ENCODE data around the gene UPP1.

The UPP1 gene

DNA sequence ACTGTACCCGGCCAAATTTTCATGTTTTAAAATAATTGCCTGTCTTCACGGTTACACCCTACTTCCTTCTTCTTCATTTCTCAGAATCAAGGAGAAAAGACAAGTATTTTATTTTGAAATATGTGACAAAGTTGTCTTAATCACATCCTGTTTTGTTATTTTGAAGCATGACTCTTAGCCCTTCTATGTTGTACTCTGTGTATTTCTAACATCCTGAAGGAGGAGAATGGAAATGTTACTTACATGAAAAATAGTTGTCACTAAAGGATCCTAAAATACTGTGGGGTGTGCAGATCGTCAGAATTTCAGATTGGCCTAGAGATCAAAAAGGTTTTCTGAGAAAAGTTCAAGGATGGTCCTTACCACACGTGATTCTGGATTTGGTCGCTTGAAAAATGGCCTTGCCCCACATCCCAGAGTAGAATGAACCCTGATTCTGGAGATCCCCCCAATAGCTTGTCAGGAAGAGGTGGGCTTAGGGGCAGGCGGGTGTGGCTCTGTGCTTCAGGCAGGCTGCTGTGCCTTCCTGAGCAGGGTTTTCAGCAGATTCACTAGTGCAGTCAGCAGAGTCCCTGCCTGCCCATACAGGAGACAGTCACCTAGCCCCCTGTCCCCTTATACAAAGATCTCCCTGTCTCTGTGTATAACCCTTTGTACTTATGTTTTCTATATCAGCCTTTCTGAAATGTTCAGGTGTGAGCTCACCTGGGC lies 8.6 kb downstream of the UPP1 start:
- H3K9me3 Mint-ChIP-seq: no peaks in the 10 kb centered on the region
- no peak for DNase-seq
- no peaks in the 10 kb centered on the region for H3K27me3 Mint-ChIP-seq
- H3K36me3 Mint-ChIP-seq (ENCODE audit: low read depth): peaks cover 94% of the 10 kb centered on the region
- H3K4me1 Mint-ChIP-seq (ENCODE audit: low read depth): peaks cover 74% of the 10 kb centered on the region
- peak overlapping the region; percentile 92 for H3K27ac Mint-ChIP-seq
- peak overlapping the region; percentile 58 for H3K4me3 Mint-ChIP-seq

DNA sequence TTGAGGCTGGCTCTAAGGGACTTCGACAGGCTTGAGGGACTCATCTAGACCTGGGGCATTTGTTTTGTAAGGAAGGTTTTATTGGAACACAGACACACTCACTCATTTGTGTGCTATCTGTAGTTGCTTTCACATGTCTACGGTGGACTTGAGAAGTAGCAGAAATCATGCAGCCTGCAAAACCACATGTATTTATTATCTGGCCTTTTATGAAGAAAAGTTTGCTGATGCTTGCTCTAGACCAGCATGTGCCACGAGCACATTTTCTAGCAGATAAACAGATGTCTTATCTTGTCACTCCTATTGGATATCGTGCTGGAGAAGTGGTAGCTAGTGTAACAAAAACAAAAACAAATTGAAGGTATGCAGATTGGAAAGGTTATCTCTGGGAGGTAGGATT lies 9.8 kb downstream of the UPP1 start:
- H3K27me3 Mint-ChIP-seq: no peaks in the 10 kb centered on the region
- no peak overlapping the region for H3K4me3 Mint-ChIP-seq
- peak overlapping the region; percentile 92 for H3K27ac Mint-ChIP-seq
- H3K4me1 Mint-ChIP-seq (ENCODE audit: low read depth): peaks cover 65% of the 10 kb centered on the region
- no peak for DNase-seq
- H3K36me3 Mint-ChIP-seq (ENCODE audit: low read depth): peaks cover 92% of the 10 kb centered on the region
- H3K9me3 Mint-ChIP-seq: no peaks in the 10 kb centered on the region

DNA sequence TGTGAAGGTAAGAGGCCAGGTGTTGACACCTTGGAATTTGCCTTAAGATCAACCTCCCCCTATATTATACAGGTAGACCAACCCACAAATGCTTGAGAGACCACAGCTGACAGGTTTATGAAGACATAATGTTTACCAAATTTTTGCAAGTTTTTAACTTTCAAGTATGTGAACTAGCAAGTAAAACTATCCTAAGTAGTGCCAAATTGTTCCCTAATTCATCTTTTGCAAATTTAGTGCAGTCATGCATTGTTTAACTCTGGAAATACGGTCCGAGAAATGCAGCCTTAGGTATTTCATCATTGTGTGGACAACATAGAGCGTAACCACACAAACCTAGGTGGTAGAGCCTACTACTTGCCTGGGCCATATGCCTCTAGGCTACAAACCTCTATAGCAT lies 10.7 kb downstream of the UPP1 start:
- Mint-ChIP-seq H3K27ac (peak overlapping the region; percentile 92), H3K27me3 (no peaks in the 10 kb centered on the region), H3K4me1 (ENCODE audit: low read depth) (peaks cover 57% of the 10 kb centered on the region), H3K36me3 (ENCODE audit: low read depth) (peaks cover 92% of the 10 kb centered on the region), H3K4me3 (no peak overlapping the region), H3K9me3 (no peaks in the 10 kb centered on the region)
- DNase-seq: no peak

DNA sequence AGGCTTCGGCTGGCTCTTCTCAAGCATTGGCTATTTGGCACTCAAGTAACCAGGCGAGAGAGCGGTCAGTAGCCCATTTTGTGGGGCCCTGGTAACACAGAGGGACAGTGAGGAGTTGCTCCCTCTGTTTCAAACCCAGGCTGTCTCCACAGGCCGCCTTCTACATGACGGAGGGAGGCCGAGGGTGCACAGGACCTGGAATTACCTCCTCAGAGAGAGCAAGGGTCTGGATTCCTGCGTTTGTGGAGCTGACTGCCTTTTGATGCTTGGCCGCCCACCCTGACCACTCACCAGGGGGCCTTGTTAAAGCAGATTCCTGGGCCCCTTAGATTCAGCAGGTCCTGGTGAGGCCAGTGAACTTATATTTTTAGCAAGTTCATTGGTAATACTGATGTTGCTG lies 12.3 kb downstream of the UPP1 start:
- H3K27ac Mint-ChIP-seq: peak overlapping the region; percentile 35
- H3K9me3 Mint-ChIP-seq: no peaks in the 10 kb centered on the region
- DNase-seq: no peak
- H3K4me3 Mint-ChIP-seq: no peak overlapping the region
- H3K4me1 Mint-ChIP-seq (ENCODE audit: low read depth): peaks cover 42% of the 10 kb centered on the region
- H3K36me3 Mint-ChIP-seq (ENCODE audit: low read depth): peaks cover 92% of the 10 kb centered on the region
- no peaks in the 10 kb centered on the region for H3K27me3 Mint-ChIP-seq

DNA sequence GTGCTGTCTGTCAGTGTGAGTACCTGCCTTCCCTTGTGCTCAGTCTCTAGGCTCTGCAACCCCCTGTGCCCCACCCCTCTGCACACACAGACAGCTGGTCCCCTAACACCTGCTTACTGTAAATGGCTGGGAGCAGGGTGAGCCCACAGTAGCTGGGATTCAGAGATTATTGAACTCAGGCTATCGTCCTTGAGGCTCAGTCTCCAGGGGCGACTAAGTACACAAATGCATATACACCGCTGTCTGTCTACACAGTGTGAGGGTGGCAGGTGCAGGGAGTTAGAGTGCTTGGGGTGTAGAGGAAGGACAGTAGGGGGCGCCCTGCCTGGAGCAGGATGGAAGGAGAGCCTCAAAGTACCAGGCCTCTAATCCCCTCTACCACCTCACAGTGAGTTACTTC lies 12.9 kb downstream of the UPP1 start:
- Mint-ChIP-seq H3K36me3 (ENCODE audit: low read depth) (peaks cover 92% of the 10 kb centered on the region), H3K27ac (peak overlapping the region; percentile 35), H3K4me3 (no peak overlapping the region), H3K27me3 (no peaks in the 10 kb centered on the region), H3K4me1 (ENCODE audit: low read depth) (peaks cover 36% of the 10 kb centered on the region), H3K9me3 (no peaks in the 10 kb centered on the region)
- no peak for DNase-seq

DNA sequence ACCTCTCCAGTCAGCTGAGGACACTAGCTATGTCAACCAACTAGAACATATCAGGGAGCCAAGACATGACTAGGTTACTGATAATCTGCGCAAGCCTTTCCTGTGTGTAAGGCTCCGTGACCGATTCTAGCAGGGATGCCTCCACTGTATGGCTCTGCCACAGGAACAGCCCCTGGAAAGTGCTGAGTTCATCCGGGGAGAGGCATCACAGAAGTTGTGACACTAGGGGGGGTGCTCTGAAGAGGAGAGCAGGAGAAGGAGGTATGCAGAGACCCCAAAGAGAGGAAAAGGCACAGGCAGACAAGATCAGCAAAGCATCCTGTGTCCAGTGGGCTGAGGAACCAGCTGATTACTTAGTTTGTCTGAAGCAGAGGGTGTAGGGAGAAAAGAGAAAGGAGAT lies 13.5 kb downstream of the UPP1 start:
- H3K36me3 Mint-ChIP-seq (ENCODE audit: low read depth): peaks cover 93% of the 10 kb centered on the region
- H3K4me1 Mint-ChIP-seq (ENCODE audit: low read depth): peaks cover 32% of the 10 kb centered on the region
- no peaks in the 10 kb centered on the region for H3K27me3 Mint-ChIP-seq
- no peak for DNase-seq
- H3K27ac Mint-ChIP-seq: peak overlapping the region; percentile 35
- H3K9me3 Mint-ChIP-seq: no peaks in the 10 kb centered on the region
- H3K4me3 Mint-ChIP-seq: no peak overlapping the region

DNA sequence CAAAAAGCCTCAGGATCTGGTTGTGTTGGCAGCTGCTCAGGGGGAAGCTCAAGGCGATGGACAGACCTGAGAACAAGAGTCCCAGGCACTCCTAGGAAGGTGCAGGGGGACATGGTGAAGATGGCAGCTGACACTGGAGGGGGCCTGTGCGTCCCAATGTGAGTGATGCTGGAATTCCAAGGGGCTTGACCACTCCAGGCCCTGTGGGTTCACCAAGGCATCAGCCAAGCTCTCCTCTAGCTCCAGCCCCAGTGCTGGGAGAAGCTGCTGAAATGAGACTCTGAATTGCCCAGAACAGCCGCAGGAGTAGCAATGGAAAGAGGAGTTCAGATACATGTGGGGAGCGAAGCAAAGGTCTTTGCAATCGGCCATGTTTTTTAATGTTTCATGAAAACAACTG lies 16.0 kb downstream of the UPP1 start:
- peaks cover 92% of the 10 kb centered on the region for H3K36me3 Mint-ChIP-seq (ENCODE audit: low read depth)

DNA sequence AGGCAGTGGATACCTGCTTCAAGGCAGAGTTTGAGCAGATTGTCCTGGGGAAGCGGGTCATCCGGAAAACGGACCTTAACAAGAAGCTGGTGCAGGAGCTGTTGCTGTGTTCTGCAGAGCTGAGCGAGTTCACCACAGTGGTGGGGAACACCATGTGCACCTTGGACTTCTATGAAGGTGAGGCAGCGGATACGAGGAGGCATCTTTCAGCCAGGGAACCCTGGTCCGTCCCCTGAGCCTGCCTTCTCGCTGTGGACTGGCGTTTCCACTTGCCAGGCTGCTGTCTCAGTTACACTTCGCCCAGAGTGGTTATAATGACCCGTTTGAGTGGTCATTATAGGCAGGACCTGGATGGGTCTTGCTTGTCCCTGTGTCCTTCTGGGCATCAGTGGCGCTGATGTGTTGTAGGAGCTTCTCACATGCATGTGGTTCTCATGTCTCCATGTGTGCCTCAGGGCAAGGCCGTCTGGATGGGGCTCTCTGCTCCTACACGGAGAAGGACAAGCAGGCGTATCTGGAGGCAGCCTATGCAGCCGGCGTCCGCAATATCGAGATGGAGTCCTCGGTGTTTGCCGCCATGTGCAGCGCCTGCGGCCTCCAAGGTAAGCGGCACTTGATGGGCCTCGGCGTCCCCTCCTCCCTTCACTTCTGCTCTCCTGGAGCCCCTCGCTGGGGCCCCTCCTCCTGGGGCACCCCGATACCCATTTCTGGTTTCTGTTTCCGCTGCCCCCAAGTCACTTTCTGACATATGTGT lies 18.0 kb downstream of the UPP1 start:
- Mint-ChIP-seq H3K27ac (peak overlapping the region; percentile 60), H3K9me3 (no peaks in the 10 kb centered on the region), H3K4me1 (ENCODE audit: low read depth) (peaks cover 15% of the 10 kb centered on the region), H3K36me3 (ENCODE audit: low read depth) (peaks cover 76% of the 10 kb centered on the region), H3K4me3 (no peak overlapping the region), H3K27me3 (no peaks in the 10 kb centered on the region)
- no peak for DNase-seq

More for the DNA sequence above, 16.0 kb downstream of the UPP1 start:
- DNase-seq: no peak
- Mint-ChIP-seq H3K4me1 (ENCODE audit: low read depth) (peaks cover 12% of the 10 kb centered on the region), H3K27ac (peak overlapping the region; percentile 75), H3K27me3 (no peaks in the 10 kb centered on the region), H3K9me3 (no peaks in the 10 kb centered on the region), H3K4me3 (no peak overlapping the region)

DNA sequence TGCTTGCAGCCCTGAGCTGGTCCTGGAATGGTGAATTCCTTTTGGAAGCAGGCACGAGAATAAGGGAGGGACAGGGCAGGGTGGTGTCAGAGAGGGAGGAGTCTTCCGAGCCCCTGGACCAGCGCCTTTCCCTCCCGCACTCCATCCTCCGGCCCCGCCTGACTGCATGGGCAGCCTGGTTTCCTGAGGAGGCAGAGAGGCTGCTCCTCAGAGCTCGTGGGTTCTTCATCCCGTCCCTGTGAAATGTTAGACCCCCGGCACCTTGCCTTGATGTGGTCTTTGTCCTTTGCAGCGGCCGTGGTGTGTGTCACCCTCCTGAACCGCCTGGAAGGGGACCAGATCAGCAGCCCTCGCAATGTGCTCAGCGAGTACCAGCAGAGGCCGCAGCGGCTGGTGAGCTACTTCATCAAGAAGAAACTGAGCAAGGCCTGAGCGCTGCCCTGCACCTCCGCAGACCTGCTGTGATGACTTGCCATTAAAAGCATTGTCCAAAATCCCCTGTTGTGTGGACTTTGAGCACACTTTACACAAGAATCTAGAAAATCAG lies 18.9 kb downstream of the UPP1 start:
- Mint-ChIP-seq H3K36me3 (ENCODE audit: low read depth) (peaks cover 68% of the 10 kb centered on the region), H3K9me3 (no peaks in the 10 kb centered on the region), H3K4me1 (ENCODE audit: low read depth) (peaks cover 11% of the 10 kb centered on the region), H3K4me3 (no peak overlapping the region), H3K27me3 (no peaks in the 10 kb centered on the region), H3K27ac (no peak overlapping the region)
- no peak for DNase-seq

DNA sequence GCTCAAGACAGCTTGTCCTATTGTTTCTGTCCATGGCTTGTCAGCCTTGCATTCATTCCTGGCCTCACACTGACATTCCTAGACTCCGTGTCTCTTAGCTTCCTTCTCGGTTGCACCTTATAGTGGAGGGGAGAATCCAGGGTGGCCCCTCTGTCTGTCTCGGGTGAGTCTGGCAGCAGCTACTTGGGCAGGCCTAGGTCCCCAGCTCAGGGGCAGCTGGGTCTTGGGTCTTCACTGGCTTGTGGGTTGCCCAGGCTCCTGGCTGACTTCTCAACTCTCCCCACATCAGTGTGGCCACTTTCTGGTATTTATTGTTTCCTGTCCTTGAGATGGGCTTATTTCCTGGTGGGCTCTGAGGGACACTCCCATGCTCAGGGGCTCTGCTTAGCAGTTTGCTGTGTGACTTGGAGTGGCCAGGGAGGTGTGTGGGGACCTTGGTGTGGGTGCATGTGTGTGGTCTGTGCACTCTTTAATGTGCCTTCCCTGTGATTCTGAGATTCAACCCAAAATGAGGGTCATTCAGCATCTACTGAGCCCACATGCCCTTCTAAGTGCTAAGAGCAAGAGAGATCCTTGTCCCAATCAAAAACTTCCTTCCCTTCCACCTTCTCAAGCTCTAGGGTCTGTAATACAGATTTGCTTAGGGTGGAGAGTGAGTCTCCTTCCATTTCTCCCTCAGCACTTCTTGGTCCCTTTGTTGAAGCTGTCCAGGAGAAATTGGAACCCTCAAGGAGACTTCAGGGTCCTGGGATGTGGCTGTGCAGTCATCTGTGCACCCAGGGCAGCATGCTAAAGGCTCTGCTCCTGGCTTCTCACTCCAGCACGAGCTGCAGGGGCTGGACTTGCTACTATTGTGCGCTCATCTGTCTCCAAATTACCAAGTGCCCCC lies 20.1 kb downstream of the UPP1 start:
- Mint-ChIP-seq H3K4me1 (ENCODE audit: low read depth) (peaks cover 11% of the 10 kb centered on the region), H3K27me3 (no peaks in the 10 kb centered on the region), H3K36me3 (ENCODE audit: low read depth) (peaks cover 56% of the 10 kb centered on the region), H3K9me3 (no peaks in the 10 kb centered on the region), H3K27ac (peak overlapping the region; percentile 68), H3K4me3 (no peak overlapping the region)
- DNase-seq: no peak

DNA sequence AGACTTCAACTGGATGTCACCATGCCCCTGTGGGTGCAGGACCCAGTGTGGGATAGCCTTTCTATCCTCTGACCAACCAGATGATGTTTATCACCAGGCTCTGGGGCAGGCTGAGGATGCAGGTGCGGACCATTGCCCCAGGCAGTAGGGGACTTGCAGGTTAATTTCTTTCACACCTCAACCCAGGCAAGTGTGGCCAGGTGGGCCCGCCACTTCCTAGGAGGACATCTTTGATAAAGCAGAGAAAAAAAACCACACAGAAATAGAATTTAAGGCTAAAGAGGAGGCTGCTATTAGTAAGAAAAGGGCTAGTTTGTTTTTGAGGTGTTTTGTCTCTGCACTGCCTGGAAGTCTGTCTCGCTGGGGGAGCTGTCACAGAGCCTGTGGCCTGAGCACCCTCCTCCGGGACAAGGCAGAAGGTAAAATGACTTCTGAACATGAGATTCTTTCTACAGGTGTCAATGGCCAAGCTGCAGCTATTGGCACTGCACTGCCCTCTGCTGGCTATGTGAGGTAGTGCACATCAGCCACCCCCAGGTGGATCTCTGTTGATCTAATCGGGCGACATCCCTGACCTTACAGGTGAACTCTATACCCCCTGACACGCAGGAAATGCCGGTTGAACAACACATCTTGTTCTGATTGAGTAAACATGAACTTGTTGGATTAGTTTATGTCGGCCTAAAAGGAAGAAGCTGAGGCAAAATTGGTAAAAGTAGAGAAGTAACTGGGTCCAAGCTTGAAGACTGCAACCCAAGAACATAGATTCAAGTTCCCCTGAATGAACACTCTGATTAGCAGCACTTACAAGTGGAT lies 21.0 kb downstream of the UPP1 start:
- no peak overlapping the region for H3K4me3 Mint-ChIP-seq
- no peaks in the 10 kb centered on the region for H3K27me3 Mint-ChIP-seq
- no peak overlapping the region for H3K27ac Mint-ChIP-seq
- H3K4me1 Mint-ChIP-seq (ENCODE audit: low read depth): peaks cover 11% of the 10 kb centered on the region
- peaks cover 48% of the 10 kb centered on the region for H3K36me3 Mint-ChIP-seq (ENCODE audit: low read depth)
- no peaks in the 10 kb centered on the region for H3K9me3 Mint-ChIP-seq
- peak; percentile 92 for DNase-seq

DNA sequence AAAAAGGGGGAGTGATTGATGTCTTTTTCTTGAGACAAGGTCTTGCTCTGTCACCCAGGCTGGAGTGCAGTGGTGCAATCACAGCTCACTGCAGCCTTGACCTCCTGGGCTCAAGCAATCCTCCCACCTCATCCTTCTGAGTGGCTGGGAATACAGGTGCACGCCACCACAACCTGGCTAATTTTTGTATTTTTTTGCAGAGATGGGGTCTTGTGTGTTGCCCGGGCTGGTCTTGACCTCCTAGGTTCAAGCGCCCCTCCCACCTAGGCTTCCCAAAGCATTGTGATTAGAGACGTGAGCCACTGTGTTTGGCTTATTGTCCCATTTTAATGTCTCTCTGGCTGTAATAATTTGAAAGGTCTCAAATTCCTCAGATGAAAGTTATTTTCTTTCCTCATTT lies 21.8 kb downstream of the UPP1 start:
- no peak for DNase-seq
- Mint-ChIP-seq H3K36me3 (ENCODE audit: low read depth) (peaks cover 40% of the 10 kb centered on the region), H3K4me1 (ENCODE audit: low read depth) (peaks cover 11% of the 10 kb centered on the region), H3K4me3 (no peak overlapping the region), H3K27me3 (no peaks in the 10 kb centered on the region), H3K27ac (no peak overlapping the region), H3K9me3 (no peaks in the 10 kb centered on the region)

DNA sequence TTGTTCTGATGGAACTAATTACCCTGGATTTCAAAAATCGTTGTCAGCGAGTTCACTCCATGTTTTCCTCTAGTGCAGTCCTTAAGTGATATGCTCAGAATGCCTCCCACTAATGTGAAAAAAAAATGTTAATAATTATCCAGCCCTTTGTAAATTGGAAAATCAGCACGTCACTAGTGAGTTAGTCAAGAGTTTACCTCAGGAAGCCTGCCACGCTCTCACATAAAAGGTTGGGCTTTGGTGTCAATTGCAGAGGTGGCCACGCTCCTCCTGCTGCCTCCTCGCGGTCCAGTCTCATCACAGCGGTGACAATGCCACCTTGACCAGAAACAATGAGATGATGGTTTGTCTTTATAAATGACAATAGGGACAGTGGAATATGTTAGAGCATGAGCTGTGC lies 22.5 kb downstream of the UPP1 start:
- H3K9me3 Mint-ChIP-seq: no peaks in the 10 kb centered on the region
- H3K27ac Mint-ChIP-seq: no peak overlapping the region
- H3K27me3 Mint-ChIP-seq: no peaks in the 10 kb centered on the region
- peaks cover 11% of the 10 kb centered on the region for H3K4me1 Mint-ChIP-seq (ENCODE audit: low read depth)
- no peak overlapping the region for H3K4me3 Mint-ChIP-seq
- H3K36me3 Mint-ChIP-seq (ENCODE audit: low read depth): peaks cover 33% of the 10 kb centered on the region
- DNase-seq: no peak

Measured in activated T-cell treated with anti-CD3 and anti-CD28 coated beads, Interleukin-2, amount 50 U/mL, for 24 hours (primary cell).